ENCODE results near the gene SEC61B. TPM values are rescaled to one million over a fixed set of nuclear protein-coding genes. Genes with fewer than 3 reads are reported as not detected.

SEC61B gene
- 113 TPM for total RNA-seq
- 100 to 1,000 TPM in 4 of 8 donors, 10 to 100 TPM in 4; 71.7 to 119 (median 98.7) TPM for polyA plus RNA-seq (ENCODE audit: insufficient read depth in 1 of 8, insufficient read length in 8 of 8, low replicate concordance in 1 of 8)
- long read RNA-seq, donor 1, transcript SEC61B-201 (4 exons, 545 nt): major isoform, 46 of 53 reads
- long read RNA-seq, donor 1, partial matches to known transcripts: 6 of 53 reads
- long read RNA-seq, donor 1, other reads (novel, unspliced or antisense): 0 of 53 reads
- long read RNA-seq, donor 2, transcript SEC61B-201 (4 exons, 545 nt): major isoform, 15 of 15 reads
- long read RNA-seq, donor 2, partial matches to known transcripts: 0 of 15 reads
- long read RNA-seq, donor 2, other reads (novel, unspliced or antisense): 0 of 15 reads
- long read RNA-seq, donor 3, transcript SEC61B-201 (4 exons, 545 nt): major isoform, 62 of 62 reads
- long read RNA-seq, donor 3, partial matches to known transcripts: 0 of 62 reads
- long read RNA-seq, donor 3, other reads (novel, unspliced or antisense): 0 of 62 reads
- long read RNA-seq, donor 4, transcript SEC61B-201 (4 exons, 545 nt): major isoform, 98 of 99 reads
- long read RNA-seq, donor 4, partial matches to known transcripts: 0 of 99 reads
- long read RNA-seq, donor 4, other reads (novel, unspliced or antisense): 0 of 99 reads
- long read RNA-seq, donor 5, transcript SEC61B-201 (4 exons, 545 nt): major isoform, 272 of 309 reads
- long read RNA-seq, donor 5, partial matches to known transcripts: 35 of 309 reads
- long read RNA-seq, donor 5, other reads (novel, unspliced or antisense): 0 of 309 reads
- long read RNA-seq, donor 6, transcript SEC61B-201 (4 exons, 545 nt): major isoform, 188 of 224 reads
- long read RNA-seq, donor 6, partial matches to known transcripts: 33 of 224 reads
- long read RNA-seq, donor 6, other reads (novel, unspliced or antisense): 0 of 224 reads
- long read RNA-seq, donor 7, transcript SEC61B-201 (4 exons, 545 nt): major isoform, 161 of 200 reads
- long read RNA-seq, donor 7, transcript SEC61B-202 (2 exons, 687 nt): minor isoform, 6 of 200 reads
- long read RNA-seq, donor 7, partial matches to known transcripts: 33 of 200 reads
- long read RNA-seq, donor 7, other reads (novel, unspliced or antisense): 0 of 200 reads
- long read RNA-seq, donor 8, transcript SEC61B-202 (2 exons, 687 nt): minor isoform, 7 of 121 reads
- long read RNA-seq, donor 8, transcript SEC61B-201 (4 exons, 545 nt): major isoform, 94 of 121 reads
- long read RNA-seq, donor 8, partial matches to known transcripts: 20 of 121 reads
- long read RNA-seq, donor 8, other reads (novel, unspliced or antisense): 0 of 121 reads
- long read RNA-seq, donor 9, transcript SEC61B-201 (4 exons, 545 nt): major isoform, 88 of 109 reads
- long read RNA-seq, donor 9, partial matches to known transcripts: 17 of 109 reads
- long read RNA-seq, donor 9, other reads (novel, unspliced or antisense): 0 of 109 reads
- long read RNA-seq, donor 10, transcript SEC61B-201 (4 exons, 545 nt): major isoform, 164 of 182 reads
- long read RNA-seq, donor 10, partial matches to known transcripts: 14 of 182 reads
- long read RNA-seq, donor 10, other reads (novel, unspliced or antisense): 0 of 182 reads
- long read RNA-seq, donor 11, transcript SEC61B-202 (2 exons, 687 nt): minor isoform, 7 of 153 reads
- long read RNA-seq, donor 11, transcript SEC61B-201 (4 exons, 545 nt): major isoform, 126 of 153 reads
- long read RNA-seq, donor 11, partial matches to known transcripts: 20 of 153 reads
- long read RNA-seq, donor 11, other reads (novel, unspliced or antisense): 0 of 153 reads

DNA sequence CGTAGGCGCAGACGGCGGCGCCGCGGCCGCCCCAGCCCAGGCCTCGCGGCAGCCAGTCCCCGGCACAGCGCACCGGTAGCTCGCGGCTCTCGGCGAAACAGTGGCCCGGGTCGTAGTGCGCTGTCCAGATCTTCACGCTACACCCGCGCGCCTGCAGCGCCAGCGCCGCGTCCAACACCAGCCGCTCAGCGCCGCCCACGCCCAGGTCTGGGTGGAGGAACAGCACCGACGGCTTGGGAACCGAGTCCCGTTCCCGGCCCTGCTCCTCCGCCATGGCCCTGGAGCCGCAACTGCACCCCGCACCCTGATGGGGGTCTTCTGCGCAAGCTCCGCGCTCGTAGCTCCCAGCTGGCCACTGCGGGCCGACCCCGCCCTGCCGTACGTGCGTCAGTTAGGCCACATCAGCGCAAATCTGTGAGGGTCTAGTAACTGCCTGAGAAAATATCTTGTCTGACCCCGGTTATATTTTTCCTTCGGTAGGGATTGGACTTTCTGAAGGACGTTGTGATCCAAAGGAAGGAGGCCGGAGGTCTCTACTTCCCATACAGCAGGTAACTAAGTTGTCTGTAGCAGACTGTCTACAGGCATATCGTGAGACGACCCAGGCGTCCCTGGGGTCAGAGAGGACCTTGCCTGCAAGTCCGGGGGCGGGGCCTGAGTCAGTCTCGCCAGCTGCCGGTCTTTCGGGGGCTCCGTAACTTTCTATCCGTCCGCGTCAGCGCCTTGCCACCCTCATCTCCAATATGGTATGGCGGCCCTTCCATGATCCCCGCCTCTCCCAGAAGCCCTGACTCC is at the start of gene SEC61B, which contains the start of gene ALG2:
Gene SEC61B, plus strand, starts transcription at position 662 of the 795 bp plus-strand sequence. Its CDS starts 82 bp downstream, at position 744.
Gene ALG2, minus strand, starts transcription at position 322 of the 795 bp plus-strand sequence. Its CDS starts 48 bp downstream, at position 274.
- H3K36me3 ChIP-seq (ENCODE audit: control insufficient read depth, insufficient read depth, low read length): peaks cover 33% of the 10 kb centered on the region
- no peaks in the 10 kb centered on the region for H3K27me3 ChIP-seq (ENCODE audit: control insufficient read depth, insufficient read depth, low read length)
- 0% methylated on average over 70 of the region's 70 CpGs for WGBS (ENCODE audit: insufficient coverage)
- H3K4me1 ChIP-seq (ENCODE audit: control insufficient read depth, insufficient read depth, low read length): peaks cover 11% of the 10 kb centered on the region
- H3K27ac ChIP-seq (ENCODE audit: low read length): peak within 1 kb of the TSS; percentile 99
- H3K4me3 ChIP-seq (ENCODE audit: low read length): peak within 1 kb of the TSS; percentile 86
- DNase-seq: peak; percentile 98
- no peaks in the 10 kb centered on the region for H3K9me3 ChIP-seq (replicated peaks; ENCODE audit: control insufficient read depth, low read depth, low read length)

GRCh38 chr9:99173570-99174504 is 48.2 kb upstream of the SEC61B start:
- Histone ChIP-seq H3K9me3 (replicated peaks; ENCODE audit: control insufficient read depth, low read depth, low read length) (no peaks in the 10 kb centered on the region), H3K27ac (ENCODE audit: low read length) (no peak overlapping the region), H3K27me3 (ENCODE audit: control insufficient read depth, insufficient read depth, low read length) (peaks cover 3% of the 10 kb centered on the region), H3K36me3 (ENCODE audit: control insufficient read depth, insufficient read depth, low read length) (no peaks in the 10 kb centered on the region), H3K4me1 (ENCODE audit: control insufficient read depth, insufficient read depth, low read length) (peaks cover 12% of the 10 kb centered on the region), H3K4me3 (ENCODE audit: low read length) (no peak overlapping the region)
- no peak for DNase-seq
- 40% methylated on average over 1 of the region's 10 CpGs for WGBS (ENCODE audit: insufficient coverage)

GRCh38 chr9:99176527-99177013 is 45.5 kb upstream of the SEC61B start:
- no peaks in the 10 kb centered on the region for H3K36me3 ChIP-seq (ENCODE audit: control insufficient read depth, insufficient read depth, low read length)

GRCh38 chr9:99177576-99178366 is 44.3 kb upstream of the SEC61B start:
- 98% methylated on average over 4 of the region's 8 CpGs for WGBS (ENCODE audit: insufficient coverage)
- Histone ChIP-seq H3K9me3 (replicated peaks; ENCODE audit: control insufficient read depth, low read depth, low read length) (no peaks in the 10 kb centered on the region), H3K4me3 (ENCODE audit: low read length) (no peak overlapping the region), H3K36me3 (ENCODE audit: control insufficient read depth, insufficient read depth, low read length) (no peaks in the 10 kb centered on the region), H3K27me3 (ENCODE audit: control insufficient read depth, insufficient read depth, low read length) (no peaks in the 10 kb centered on the region), H3K27ac (ENCODE audit: low read length) (no peak overlapping the region), H3K4me1 (ENCODE audit: control insufficient read depth, insufficient read depth, low read length) (peaks cover 11% of the 10 kb centered on the region)
- no peak for DNase-seq

More at GRCh38 chr9:99176527-99177013, 45.5 kb upstream of the SEC61B start:
- Histone ChIP-seq H3K4me3 (ENCODE audit: low read length) (no peak overlapping the region), H3K27me3 (ENCODE audit: control insufficient read depth, insufficient read depth, low read length) (no peaks in the 10 kb centered on the region), H3K9me3 (replicated peaks; ENCODE audit: control insufficient read depth, low read depth, low read length) (no peaks in the 10 kb centered on the region), H3K4me1 (ENCODE audit: control insufficient read depth, insufficient read depth, low read length) (peaks cover 15% of the 10 kb centered on the region), H3K27ac (ENCODE audit: low read length) (no peak overlapping the region)
- no peak for DNase-seq
- 15% methylated on average over 4 of the region's 4 CpGs for WGBS (ENCODE audit: insufficient coverage)

- peaks cover 21% of the 10 kb centered on the region for H3K4me1 ChIP-seq (ENCODE audit: control insufficient read depth, insufficient read depth, low read length)
- DNase-seq: no peak
- no peaks in the 10 kb centered on the region for H3K36me3 ChIP-seq (ENCODE audit: control insufficient read depth, insufficient read depth, low read length)
- H3K27ac ChIP-seq (ENCODE audit: low read length): no peak overlapping the region
- 67% methylated on average over 11 of the region's 17 CpGs for WGBS (ENCODE audit: insufficient coverage)
- no peak overlapping the region for H3K4me3 ChIP-seq (ENCODE audit: low read length)
- no peaks in the 10 kb centered on the region for H3K27me3 ChIP-seq (ENCODE audit: control insufficient read depth, insufficient read depth, low read length)
- H3K9me3 ChIP-seq (replicated peaks; ENCODE audit: control insufficient read depth, low read depth, low read length): no peaks in the 10 kb centered on the region
Measured at GRCh38 chr9:99178912-99179872, 42.9 kb upstream of the SEC61B start.

GRCh38 chr9:99180199-99180598 is 41.9 kb upstream of the SEC61B start:
- Histone ChIP-seq H3K27ac (ENCODE audit: low read length) (no peak overlapping the region), H3K27me3 (ENCODE audit: control insufficient read depth, insufficient read depth, low read length) (no peaks in the 10 kb centered on the region), H3K36me3 (ENCODE audit: control insufficient read depth, insufficient read depth, low read length) (no peaks in the 10 kb centered on the region), H3K4me1 (ENCODE audit: control insufficient read depth, insufficient read depth, low read length) (peaks cover 30% of the 10 kb centered on the region), H3K9me3 (replicated peaks; ENCODE audit: control insufficient read depth, low read depth, low read length) (no peaks in the 10 kb centered on the region), H3K4me3 (ENCODE audit: low read length) (no peak overlapping the region)
- WGBS (ENCODE audit: insufficient coverage): no CpG with 5 or more reads among the region's 1 CpG
- no peak for DNase-seq

DNA sequence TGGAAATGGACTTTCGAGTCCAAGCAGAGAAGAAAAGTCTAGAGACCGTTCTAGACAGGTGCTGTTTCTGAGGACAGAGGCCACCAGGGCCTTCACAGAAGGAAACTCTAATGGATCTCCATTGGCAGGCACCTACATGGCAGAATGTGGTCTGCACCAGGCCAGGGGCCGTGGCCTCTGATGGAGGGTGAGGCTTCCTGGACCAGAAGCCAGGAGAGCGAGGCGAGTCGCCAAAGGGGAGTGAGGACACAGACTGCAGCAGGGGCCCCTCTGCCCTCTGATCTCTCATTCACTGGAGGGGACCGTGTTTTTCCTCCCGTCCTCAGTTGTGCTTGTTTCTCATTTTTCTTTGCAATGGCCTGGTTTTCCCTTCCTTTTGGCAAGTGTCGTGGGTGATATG is 41.4 kb upstream of the SEC61B start:
- no peaks in the 10 kb centered on the region for H3K27me3 ChIP-seq (ENCODE audit: control insufficient read depth, insufficient read depth, low read length)
- 71% methylated on average over 6 of the region's 9 CpGs for WGBS (ENCODE audit: insufficient coverage)
- no peak overlapping the region for H3K27ac ChIP-seq (ENCODE audit: low read length)
- no peak for DNase-seq
- no peak overlapping the region for H3K4me3 ChIP-seq (ENCODE audit: low read length)
- peaks cover 30% of the 10 kb centered on the region for H3K4me1 ChIP-seq (ENCODE audit: control insufficient read depth, insufficient read depth, low read length)
- H3K36me3 ChIP-seq (ENCODE audit: control insufficient read depth, insufficient read depth, low read length): no peaks in the 10 kb centered on the region
- no peaks in the 10 kb centered on the region for H3K9me3 ChIP-seq (replicated peaks; ENCODE audit: control insufficient read depth, low read depth, low read length)
